Mesothelial cell of epicardium (in vitro differentiated cells): ENCODE measurements around the gene ADRA1B. TPM values are rescaled to one million over a fixed set of nuclear protein-coding genes. Genes with fewer than 3 reads are reported as not detected.

Source experiments
- DNase-seq, 2 experiments: peaks; one replicate each; pipeline ENCODE4 v3.0.0; 2021; ENCODE audit warnings: low spot score in 2 of 2; ENCODE audit not compliant: unreplicated experiment in 2 of 2
- H3K27ac Mint-ChIP-seq: 2 replicates; pipeline ENCODE4 v1.8.0; 2021; ENCODE audit warnings: mixed read lengths
- H3K27me3 Mint-ChIP-seq: 2 replicates; pipeline ENCODE4 v1.8.0; 2021; ENCODE audit warnings: low read depth, mixed read lengths
- H3K36me3 Mint-ChIP-seq: 2 replicates; pipeline ENCODE4 v1.8.0; 2021; ENCODE audit warnings: mixed read lengths
- H3K4me1 Mint-ChIP-seq: 2 replicates; pipeline ENCODE4 v1.8.0; 2021; ENCODE audit warnings: mixed read lengths
- H3K4me3 Mint-ChIP-seq: 2 replicates; pipeline ENCODE4 v1.8.0; 2021; ENCODE audit warnings: mild to moderate bottlenecking, moderate library complexity, mixed read lengths
- H3K9me3 Mint-ChIP-seq: 2 replicates; pipeline ENCODE4 v1.8.0; 2021; ENCODE audit warnings: mixed read lengths
- total RNA-seq: library from RNA; stranded (reverse); gene quantifications from 3 replicates; pipeline ENCODE4 v1.2.1, GENCODE V29; 2021
- TF ChIP-seq, protein P1 (sequence below): fragments of 200-600 bp; sonication (generic); IDR thresholded peaks from one replicate; pipeline ENCODE4 v1.5.0; 2021; ENCODE audit warnings: antibody characterized with exemption; ENCODE audit not compliant: unreplicated experiment

ADRA1B gene
- total RNA-seq, 1 donor from 2014 or later = 2.5 TPM

DNA sequence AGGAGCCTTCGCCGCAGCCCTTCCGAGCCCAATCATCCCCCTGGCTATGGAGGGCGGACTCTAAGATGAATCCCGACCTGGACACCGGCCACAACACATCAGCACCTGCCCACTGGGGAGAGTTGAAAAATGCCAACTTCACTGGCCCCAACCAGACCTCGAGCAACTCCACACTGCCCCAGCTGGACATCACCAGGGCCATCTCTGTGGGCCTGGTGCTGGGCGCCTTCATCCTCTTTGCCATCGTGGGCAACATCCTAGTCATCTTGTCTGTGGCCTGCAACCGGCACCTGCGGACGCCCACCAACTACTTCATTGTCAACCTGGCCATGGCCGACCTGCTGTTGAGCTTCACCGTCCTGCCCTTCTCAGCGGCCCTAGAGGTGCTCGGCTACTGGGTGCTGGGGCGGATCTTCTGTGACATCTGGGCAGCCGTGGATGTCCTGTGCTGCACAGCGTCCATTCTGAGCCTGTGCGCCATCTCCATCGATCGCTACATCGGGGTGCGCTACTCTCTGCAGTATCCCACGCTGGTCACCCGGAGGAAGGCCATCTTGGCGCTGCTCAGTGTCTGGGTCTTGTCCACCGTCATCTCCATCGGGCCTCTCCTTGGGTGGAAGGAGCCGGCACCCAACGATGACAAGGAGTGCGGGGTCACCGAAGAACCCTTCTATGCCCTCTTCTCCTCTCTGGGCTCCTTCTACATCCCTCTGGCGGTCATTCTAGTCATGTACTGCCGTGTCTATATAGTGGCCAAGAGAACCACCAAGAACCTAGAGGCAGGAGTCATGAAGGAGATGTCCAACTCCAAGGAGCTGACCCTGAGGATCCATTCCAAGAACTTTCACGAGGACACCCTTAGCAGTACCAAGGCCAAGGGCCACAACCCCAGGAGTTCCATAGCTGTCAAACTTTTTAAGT, 819 bp downstream of the ADRA1B start:
- Mint-ChIP-seq H3K36me3 (no peaks in the 10 kb centered on the region), H3K4me3 (peak overlapping the region; percentile 63), H3K9me3 (no peaks in the 10 kb centered on the region), H3K27ac (no peak overlapping the region), H3K27me3 (peaks cover 25% of the 10 kb centered on the region), H3K4me1 (peaks cover 46% of the 10 kb centered on the region)
- TF ChIP-seq, protein P1, sequence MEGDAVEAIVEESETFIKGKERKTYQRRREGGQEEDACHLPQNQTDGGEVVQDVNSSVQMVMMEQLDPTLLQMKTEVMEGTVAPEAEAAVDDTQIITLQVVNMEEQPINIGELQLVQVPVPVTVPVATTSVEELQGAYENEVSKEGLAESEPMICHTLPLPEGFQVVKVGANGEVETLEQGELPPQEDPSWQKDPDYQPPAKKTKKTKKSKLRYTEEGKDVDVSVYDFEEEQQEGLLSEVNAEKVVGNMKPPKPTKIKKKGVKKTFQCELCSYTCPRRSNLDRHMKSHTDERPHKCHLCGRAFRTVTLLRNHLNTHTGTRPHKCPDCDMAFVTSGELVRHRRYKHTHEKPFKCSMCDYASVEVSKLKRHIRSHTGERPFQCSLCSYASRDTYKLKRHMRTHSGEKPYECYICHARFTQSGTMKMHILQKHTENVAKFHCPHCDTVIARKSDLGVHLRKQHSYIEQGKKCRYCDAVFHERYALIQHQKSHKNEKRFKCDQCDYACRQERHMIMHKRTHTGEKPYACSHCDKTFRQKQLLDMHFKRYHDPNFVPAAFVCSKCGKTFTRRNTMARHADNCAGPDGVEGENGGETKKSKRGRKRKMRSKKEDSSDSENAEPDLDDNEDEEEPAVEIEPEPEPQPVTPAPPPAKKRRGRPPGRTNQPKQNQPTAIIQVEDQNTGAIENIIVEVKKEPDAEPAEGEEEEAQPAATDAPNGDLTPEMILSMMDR = no peak
- DNase-seq = no peak

DNA sequence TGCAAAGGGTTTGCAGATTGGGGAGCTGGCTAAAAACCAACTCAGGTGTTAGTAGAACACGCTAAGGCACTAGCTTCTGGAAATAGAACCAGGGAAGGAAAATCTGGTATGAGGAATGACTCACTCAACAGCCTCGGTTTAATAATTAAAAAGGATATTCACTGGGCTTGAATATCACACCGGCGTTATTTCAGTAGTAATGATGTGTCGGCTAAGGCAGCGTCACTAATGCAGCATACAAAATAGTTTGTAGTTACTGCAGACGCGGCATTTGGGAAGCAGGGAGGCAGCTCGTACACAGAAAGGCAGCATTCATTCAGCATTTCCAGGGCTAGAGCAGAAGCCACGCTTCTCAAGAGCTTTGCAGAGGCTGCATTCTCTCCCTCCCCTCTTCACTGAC, 1.7 kb downstream of the ADRA1B start:
- TF ChIP-seq, protein P1 = no peak
- Mint-ChIP-seq H3K27ac (peak overlapping the region; percentile 40), H3K36me3 (no peaks in the 10 kb centered on the region), H3K4me3 (peak overlapping the region; percentile 35), H3K27me3 (peaks cover 25% of the 10 kb centered on the region), H3K9me3 (no peaks in the 10 kb centered on the region), H3K4me1 (peaks cover 37% of the 10 kb centered on the region)
- no peak for DNase-seq

DNA sequence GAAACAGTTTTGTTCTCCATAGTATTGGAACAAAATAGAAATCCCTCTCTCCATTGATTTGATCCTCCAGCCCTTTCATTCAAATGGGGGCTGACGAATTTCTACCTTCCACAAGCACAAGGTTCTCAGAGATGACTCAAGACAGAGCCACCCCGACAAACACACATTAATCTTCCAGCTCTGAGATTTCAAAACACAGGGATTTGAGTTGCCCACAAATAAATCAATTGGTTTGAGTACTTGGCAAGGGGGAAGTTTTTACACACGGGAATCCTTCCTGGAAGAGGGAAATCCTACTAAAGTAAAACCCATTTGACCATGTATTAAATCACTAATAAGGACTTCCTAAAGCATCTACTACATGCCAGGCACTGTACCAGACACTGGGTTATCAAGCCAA, 5.4 kb downstream of the ADRA1B start:
- no peaks in the 10 kb centered on the region for H3K9me3 Mint-ChIP-seq
- H3K4me1 Mint-ChIP-seq = peaks cover 23% of the 10 kb centered on the region
- TF ChIP-seq, protein P1 = no peak
- peaks cover 18% of the 10 kb centered on the region for H3K27me3 Mint-ChIP-seq
- no peak overlapping the region for H3K27ac Mint-ChIP-seq
- no peak overlapping the region for H3K4me3 Mint-ChIP-seq
- DNase-seq = no peak
- no peaks in the 10 kb centered on the region for H3K36me3 Mint-ChIP-seq

DNA sequence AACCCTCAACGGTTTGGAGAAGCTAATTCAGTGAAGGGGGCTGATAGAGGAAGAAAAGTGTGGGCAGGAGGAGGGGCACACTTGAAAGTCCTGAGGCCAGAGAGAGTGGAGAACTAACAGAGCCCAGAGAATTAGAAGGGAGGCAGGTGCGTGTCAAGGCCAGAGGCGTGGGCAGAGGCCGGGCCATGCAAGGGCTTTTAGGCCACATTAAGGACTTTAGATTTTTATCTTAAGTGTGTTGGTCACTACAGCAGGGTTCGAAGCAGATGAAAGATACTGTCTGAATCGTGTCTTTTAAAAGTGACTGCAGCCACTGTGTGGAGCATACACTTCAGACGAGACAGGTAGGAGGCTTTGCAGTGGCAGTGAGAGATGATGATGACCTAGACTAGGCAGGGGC, 6.7 kb downstream of the ADRA1B start:
- Mint-ChIP-seq H3K27ac (no peak overlapping the region), H3K36me3 (no peaks in the 10 kb centered on the region), H3K9me3 (no peaks in the 10 kb centered on the region), H3K4me1 (peaks cover 17% of the 10 kb centered on the region), H3K27me3 (peaks cover 12% of the 10 kb centered on the region), H3K4me3 (no peak overlapping the region)
- no peak for DNase-seq
- TF ChIP-seq, protein P1 = no peak

DNA sequence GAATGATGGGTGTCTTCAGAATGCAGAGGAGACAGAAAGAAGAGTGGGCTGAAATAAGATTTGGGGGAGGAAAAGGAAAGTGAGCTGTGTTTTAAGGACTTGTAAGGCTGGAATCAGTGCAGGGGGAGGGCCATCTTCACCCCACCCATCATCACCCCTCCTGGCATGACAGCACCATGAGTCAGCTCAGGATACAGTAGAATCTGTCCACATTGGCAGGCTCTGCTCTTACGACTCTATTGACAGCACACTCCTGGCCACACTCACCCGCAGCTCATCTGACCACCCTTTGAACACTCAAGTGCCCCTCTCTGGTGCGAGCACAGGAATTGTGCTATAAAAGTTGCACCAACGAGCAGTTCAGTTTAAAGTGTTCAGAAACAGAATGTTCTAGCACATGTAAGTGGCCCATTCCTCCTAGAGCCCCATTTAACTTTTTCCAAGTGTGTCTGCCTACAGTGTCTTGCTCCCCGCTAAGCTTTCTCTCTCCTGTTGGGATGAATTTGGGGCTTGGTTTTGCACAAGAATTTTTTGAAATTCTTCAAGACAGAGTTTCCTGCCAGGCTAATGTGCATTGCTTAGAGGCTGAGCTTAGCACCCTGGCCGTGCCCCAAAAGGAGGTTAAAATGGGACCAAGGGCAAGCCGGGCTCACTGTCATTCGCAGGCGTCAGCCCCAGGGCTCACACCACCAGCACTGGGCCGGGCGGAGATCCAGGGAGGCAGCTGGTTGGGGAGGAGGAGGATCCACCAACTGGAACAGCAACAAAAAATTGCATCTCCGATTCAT, 12.0 kb downstream of the ADRA1B start:
- H3K27ac Mint-ChIP-seq = no peak overlapping the region
- TF ChIP-seq, protein P1 = no peak
- DNase-seq = no peak
- peaks cover 6% of the 10 kb centered on the region for H3K27me3 Mint-ChIP-seq
- no peaks in the 10 kb centered on the region for H3K36me3 Mint-ChIP-seq
- no peaks in the 10 kb centered on the region for H3K9me3 Mint-ChIP-seq
- H3K4me1 Mint-ChIP-seq = peaks cover 3% of the 10 kb centered on the region
- H3K4me3 Mint-ChIP-seq = no peak overlapping the region
